Effector memory CD4-positive, alpha-beta T cell (primary cell): ENCODE measurements around the gene CHKA.
"Not testable (repeated sequence)": the region's sequence is repeated elsewhere in the genome, so short reads cannot be mapped to it uniquely, and the experiment has no call there.

ENCODE experiments used
- DNase-seq, 3 donors: peaks; one replicate each; pipeline ENCODE4 v3.0.0-alpha.2; 2020
- H3K27ac ChIP-seq: 2 replicates; pipeline ENCODE4 v1.7.0; 2013; ENCODE audit warnings: mild to moderate bottlenecking, low read length, moderate library complexity; ENCODE audit not compliant: insufficient read depth, poor library complexity, severe bottlenecking
- H3K27me3 ChIP-seq: replicated peaks from 2 replicates; pipeline ENCODE4 v1.7.0; 2013; ENCODE audit warnings: mild to moderate bottlenecking, low read length; ENCODE audit not compliant: insufficient read depth, control insufficient read depth, poor library complexity, severe bottlenecking
- H3K36me3 ChIP-seq: 2 replicates; pipeline ENCODE4 v1.7.0; 2013; ENCODE audit warnings: mild to moderate bottlenecking, low read length, moderate library complexity; ENCODE audit not compliant: control insufficient read depth, insufficient read depth
- H3K4me1 ChIP-seq: 2 replicates; pipeline ENCODE4 v1.7.0; 2013; ENCODE audit warnings: low read length, mild to moderate bottlenecking; ENCODE audit not compliant: control insufficient read depth, insufficient read depth, poor library complexity, severe bottlenecking
- H3K4me3 ChIP-seq: 2 replicates; pipeline ENCODE4 v1.7.0; 2013; ENCODE audit warnings: low read length, low read depth, mild to moderate bottlenecking; ENCODE audit not compliant: insufficient read depth, poor library complexity, severe bottlenecking
- H3K9me3 ChIP-seq: 2 replicates; pipeline ENCODE4 v1.7.0; 2013; ENCODE audit warnings: mild to moderate bottlenecking, low read length, moderate library complexity; ENCODE audit not compliant: control insufficient read depth

Gene CHKA

GRCh38 chr11:68093565-68093964 is 27.6 kb downstream of the CHKA start:
- Histone ChIP-seq H3K36me3 (no peaks in the 10 kb centered on the region), H3K4me1 (no peaks in the 10 kb centered on the region), H3K27me3 (no peaks in the 10 kb centered on the region), H3K9me3 (no peaks in the 10 kb centered on the region), H3K27ac (no peak overlapping the region), H3K4me3 (no peak overlapping the region)
- no peak for DNase-seq

GRCh38 chr11:68092946-68093345 is 28.2 kb downstream of the CHKA start:
- not testable (repeated sequence) for H3K27ac ChIP-seq, H3K4me3 ChIP-seq, H3K27me3 ChIP-seq, H3K9me3 ChIP-seq, H3K36me3 ChIP-seq, H3K4me1 ChIP-seq, DNase-seq

GRCh38 chr11:68092411-68092810 is 28.8 kb downstream of the CHKA start:
- Histone ChIP-seq H3K9me3 (no peaks in the 10 kb centered on the region), H3K36me3 (no peaks in the 10 kb centered on the region), H3K27me3 (no peaks in the 10 kb centered on the region), H3K4me3 (no peak overlapping the region), H3K27ac (no peak overlapping the region), H3K4me1 (no peaks in the 10 kb centered on the region)
- DNase-seq = no peak

- Histone ChIP-seq H3K27me3 (no peaks in the 10 kb centered on the region), H3K4me1 (no peaks in the 10 kb centered on the region), H3K27ac (no peak overlapping the region), H3K36me3 (no peaks in the 10 kb centered on the region), H3K9me3 (no peaks in the 10 kb centered on the region), H3K4me3 (no peak overlapping the region)
- no peak for DNase-seq
These were observed 30.5 kb downstream of the CHKA start for GRCh38 chr11:68090706-68091105.

- Histone ChIP-seq H3K27ac (no peak overlapping the region), H3K4me3 (no peak overlapping the region)
- DNase-seq = no peak
These were observed 30.9 kb downstream of the CHKA start for GRCh38 chr11:68090287-68090686.

GRCh38 chr11:68089679-68090078 is 31.5 kb downstream of the CHKA start:
- H3K4me3 ChIP-seq = no peak overlapping the region
- H3K27ac ChIP-seq = no peak overlapping the region
- no peaks in the 10 kb centered on the region for H3K9me3 ChIP-seq
- H3K36me3 ChIP-seq = no peaks in the 10 kb centered on the region
- no peaks in the 10 kb centered on the region for H3K27me3 ChIP-seq
- H3K4me1 ChIP-seq = no peaks in the 10 kb centered on the region
- DNase-seq = no peak

More at GRCh38 chr11:68090287-68090686, 30.9 kb downstream of the CHKA start:
- Histone ChIP-seq H3K27me3 (no peaks in the 10 kb centered on the region), H3K36me3 (no peaks in the 10 kb centered on the region), H3K9me3 (no peaks in the 10 kb centered on the region), H3K4me1 (no peaks in the 10 kb centered on the region)

GRCh38 chr11:68083517-68083916 is 37.7 kb downstream of the CHKA start:
- no peak overlapping the region for H3K27ac ChIP-seq
- no peaks in the 10 kb centered on the region for H3K4me1 ChIP-seq
- no peak for DNase-seq
- H3K27me3 ChIP-seq = no peaks in the 10 kb centered on the region
- H3K9me3 ChIP-seq = no peaks in the 10 kb centered on the region
- no peak overlapping the region for H3K4me3 ChIP-seq
- H3K36me3 ChIP-seq = no peaks in the 10 kb centered on the region

GRCh38 chr11:68082481-68082880 is 38.7 kb downstream of the CHKA start:
- DNase-seq = no peak
- no peaks in the 10 kb centered on the region for H3K27me3 ChIP-seq
- H3K4me3 ChIP-seq = no peak overlapping the region
- H3K27ac ChIP-seq = no peak overlapping the region
- H3K9me3 ChIP-seq = no peaks in the 10 kb centered on the region
- H3K4me1 ChIP-seq = no peaks in the 10 kb centered on the region
- H3K36me3 ChIP-seq = no peaks in the 10 kb centered on the region

GRCh38 chr11:68081691-68082090 is 39.5 kb downstream of the CHKA start:
- Histone ChIP-seq H3K27me3 (no peaks in the 10 kb centered on the region), H3K4me1 (no peaks in the 10 kb centered on the region), H3K4me3 (no peak overlapping the region), H3K27ac (no peak overlapping the region), H3K36me3 (no peaks in the 10 kb centered on the region), H3K9me3 (no peaks in the 10 kb centered on the region)
- DNase-seq = no peak

- DNase-seq = no peak
These were observed 40.3 kb downstream of the CHKA start for GRCh38 chr11:68080860-68081259.

More at GRCh38 chr11:68080860-68081259, 40.3 kb downstream of the CHKA start:
- no peak overlapping the region for H3K4me3 ChIP-seq
- no peaks in the 10 kb centered on the region for H3K4me1 ChIP-seq
- no peaks in the 10 kb centered on the region for H3K9me3 ChIP-seq
- H3K27ac ChIP-seq = no peak overlapping the region
- no peaks in the 10 kb centered on the region for H3K36me3 ChIP-seq
- H3K27me3 ChIP-seq = no peaks in the 10 kb centered on the region
